Neuronal stem cell (in vitro differentiated cells): ENCODE measurements around the gene NTHL1.

Experiments used
- DNase-seq: peaks from one replicate; pipeline ENCODE4 v3.0.0-alpha.2; 2013; ENCODE audit warnings: low spot score
- H2AFZ ChIP-seq: one replicate; pipeline ENCODE4 v1.6.1; 2013; ENCODE audit warnings: mild to moderate bottlenecking, low read length, inconsistent platforms
- H2AK5ac ChIP-seq: 2 replicates; pipeline ENCODE4 v1.6.1; 2013; ENCODE audit warnings: low read depth, mild to moderate bottlenecking, inconsistent platforms, low read length, moderate library complexity, mixed read lengths
- H2BK120ac ChIP-seq: 2 replicates; pipeline ENCODE4 v1.6.1; 2013; ENCODE audit warnings: low read depth, mild to moderate bottlenecking, inconsistent platforms, low read length, moderate library complexity, mixed read lengths
- H2BK12ac ChIP-seq: one replicate; pipeline ENCODE4 v1.6.1; 2013; ENCODE audit warnings: low read length, inconsistent platforms
- H2BK15ac ChIP-seq: 2 replicates; pipeline ENCODE4 v1.6.1; 2013; ENCODE audit warnings: mild to moderate bottlenecking, low read length, inconsistent platforms, mixed read lengths
- H2BK5ac ChIP-seq: one replicate; pipeline ENCODE4 v1.6.1; 2013; ENCODE audit warnings: inconsistent platforms, mild to moderate bottlenecking, low read length, moderate library complexity
- H3K14ac ChIP-seq: one replicate; pipeline ENCODE4 v1.6.1; 2013; ENCODE audit warnings: low read length, inconsistent platforms
- H3K18ac ChIP-seq: 2 replicates; pipeline ENCODE4 v1.6.1; 2013; ENCODE audit warnings: low read length, inconsistent platforms
- H3K23ac ChIP-seq: 2 replicates; pipeline ENCODE4 v1.6.1; 2013; ENCODE audit warnings: low read depth, mild to moderate bottlenecking, mixed read lengths, low read length, inconsistent platforms; ENCODE audit not compliant: poor library complexity
- H3K27ac ChIP-seq: replicated peaks from 3 replicates; pipeline ENCODE4 v1.5.1; 2013; ENCODE audit warnings: low read length, inconsistent platforms
- H3K27me3 ChIP-seq, 3 experiments: 2 replicates each; pipeline ENCODE4 v1.6.1; 2013; ENCODE audit warnings: low read length in 3 of 3, mild to moderate bottlenecking in 2 of 3, inconsistent platforms in 1 of 3, low read depth in 1 of 3, mixed read lengths in 1 of 3, moderate library complexity in 1 of 3; ENCODE audit not compliant: control insufficient read depth in 3 of 3, insufficient read depth in 3 of 3
- H3K36me3 ChIP-seq, 2 donors: replicated peaks in 1 of 2; 2 replicates each; pipeline ENCODE4 v1.6.1; 2013; ENCODE audit warnings: low read length in 2 of 2; ENCODE audit not compliant: control insufficient read depth in 2 of 2, insufficient read depth in 2 of 2
- H3K4ac ChIP-seq: 2 replicates; pipeline ENCODE4 v1.6.1; 2013; ENCODE audit warnings: inconsistent platforms, mild to moderate bottlenecking, low read length, moderate library complexity
- H3K4me1 ChIP-seq, 2 donors: 1 replicate in 1 of 2; 2 replicates in 1 of 2; pipeline ENCODE4 v1.6.1; 2013; ENCODE audit warnings: low read length in 2 of 2, low read depth in 1 of 2; ENCODE audit not compliant: control insufficient read depth in 2 of 2, insufficient read depth in 1 of 2
- H3K4me2 ChIP-seq: one replicate; pipeline ENCODE4 v1.6.1; 2013; ENCODE audit warnings: mild to moderate bottlenecking, low read length, inconsistent platforms; ENCODE audit not compliant: insufficient read depth, poor library complexity, severe bottlenecking
- H3K4me3 ChIP-seq, 2 donors: 2 replicates each; pipeline ENCODE4 v1.5.1; 2013; ENCODE audit warnings: low read length in 2 of 2, mild to moderate bottlenecking in 2 of 2, inconsistent platforms in 1 of 2, moderate library complexity in 1 of 2
- H3K79me1 ChIP-seq: one replicate; pipeline ENCODE4 v1.6.1; 2013; ENCODE audit warnings: low read depth, mild to moderate bottlenecking, inconsistent platforms, low read length, moderate library complexity
- H3K9ac ChIP-seq: one replicate; pipeline ENCODE4 v1.6.1; 2013; ENCODE audit warnings: mild to moderate bottlenecking, low read depth, low read length, inconsistent platforms; ENCODE audit not compliant: poor library complexity
- H3K9me3 ChIP-seq, 2 donors: replicated peaks in 1 of 2; 2 replicates each; pipeline versions ENCODE3 to v1.6.1; 2013; ENCODE audit warnings: low read length in 2 of 2, mild to moderate bottlenecking in 2 of 2, inconsistent platforms in 1 of 2, low read depth in 1 of 2, mixed read lengths in 1 of 2, moderate library complexity in 1 of 2; ENCODE audit not compliant: control insufficient read depth in 2 of 2, insufficient read depth in 1 of 2
- H4K8ac ChIP-seq: one replicate; pipeline ENCODE4 v1.6.1; 2013; ENCODE audit warnings: low read depth, mild to moderate bottlenecking, inconsistent platforms, low read length, moderate library complexity
- H4K91ac ChIP-seq: one replicate; pipeline ENCODE4 v1.6.1; 2013; ENCODE audit warnings: low read length, low read depth, mild to moderate bottlenecking, inconsistent platforms; ENCODE audit not compliant: poor library complexity
- WGBS, 2 donors: extraction: QIAGEN DNeasy Blood & Tissue Kit; methylation state at CpG; one replicate each; pipeline ENCODE4 v1.1.7; 2013; ENCODE audit warnings: missing lambda C conversion rate in 2 of 2, mixed read lengths in 1 of 2; ENCODE audit not compliant: insufficient read length in 2 of 2, insufficient replicate concordance in 1 of 2; ENCODE audit errors: extremely low coverage in 2 of 2; 5-methylcytosine and 5-hydroxymethylcytosine counted together

NTHL1 gene

DNA sequence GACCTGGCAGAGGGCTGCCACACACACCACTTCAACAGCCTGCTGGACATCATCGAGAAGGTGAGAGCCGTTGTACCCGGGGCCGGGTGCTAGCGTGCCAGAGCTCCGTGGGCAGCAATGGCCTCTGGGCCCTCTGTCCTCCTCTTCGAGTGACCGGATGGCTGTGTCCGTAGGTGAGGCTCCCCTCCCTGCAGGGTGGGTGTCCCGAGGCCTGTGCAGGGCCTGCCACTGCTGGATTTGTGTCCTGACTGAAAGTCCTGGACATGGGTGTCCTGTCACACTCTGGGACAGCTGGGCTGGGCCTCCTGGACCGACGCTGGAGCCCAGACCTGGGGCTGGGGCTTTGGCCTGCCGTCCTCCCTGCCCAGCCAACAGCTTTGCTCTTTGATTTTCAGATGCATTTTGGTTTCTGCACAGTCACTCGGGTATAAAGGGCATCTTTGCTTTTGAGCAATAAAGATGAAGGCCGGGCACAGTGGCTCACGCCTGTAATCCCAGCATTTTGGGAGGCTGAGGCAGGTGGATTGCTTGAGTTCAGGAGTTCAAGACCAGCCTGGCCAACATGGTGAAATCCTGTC is 16.8 kb upstream of the NTHL1 start:
- Histone ChIP-seq H3K27me3 (no peaks in the 10 kb centered on the region), H2BK120ac (no peak overlapping the region), H3K4me3 (no peak overlapping the region), H3K9me3 (peaks cover 0 to 5% of the 10 kb centered on the region in 2 donors), H3K18ac (no peak overlapping the region), H3K14ac (no peak overlapping the region), H2BK12ac (no peak overlapping the region), H2BK5ac (peak overlapping the region; percentile 10), H2BK15ac (no peak overlapping the region), H4K91ac (no peak overlapping the region), H3K4me2 (no peak overlapping the region), H2AK5ac (no peak overlapping the region), H3K9ac (no peak overlapping the region), H3K23ac (no peak overlapping the region), H3K27ac (no peak overlapping the region), H3K36me3 (peaks cover 28 to 74% of the 10 kb centered on the region in 2 donors), H3K4me1 (peaks cover 0 to 2% of the 10 kb centered on the region in 2 donors), H2AFZ (no peak overlapping the region), H4K8ac (peak overlapping the region; percentile 6), H3K79me1 (no peaks in the 10 kb centered on the region), H3K4ac (no peak overlapping the region)
- no peak for DNase-seq
- no CpG with 5 or more reads among the region's 16 CpGs for WGBS, 2 donors

DNA sequence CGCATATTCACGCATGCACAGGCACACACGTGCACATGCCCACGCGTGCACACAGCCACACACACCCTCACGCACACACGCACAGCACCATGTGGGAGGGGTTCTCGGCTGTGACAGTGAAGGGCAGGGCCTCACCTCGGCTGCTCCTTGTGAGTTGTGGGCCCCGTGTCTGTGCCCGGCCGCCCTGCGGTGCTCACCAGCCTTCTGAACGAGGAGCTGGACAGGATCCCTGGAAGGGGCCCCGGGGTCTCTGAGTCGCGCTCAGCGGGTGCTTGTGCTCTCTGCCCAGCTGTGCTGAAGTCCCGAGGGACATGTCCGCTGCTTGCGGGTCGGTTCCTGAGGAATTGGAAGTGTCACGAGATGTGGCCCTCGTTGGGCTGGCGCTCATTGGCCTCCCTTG is 16.2 kb upstream of the NTHL1 start:
- Histone ChIP-seq H3K4me2 (no peak overlapping the region), H3K36me3 (peaks cover 28 to 72% of the 10 kb centered on the region in 2 donors), H3K27me3 (no peaks in the 10 kb centered on the region), H2BK12ac (peak overlapping the region; percentile 73), H3K9ac (peak overlapping the region; percentile 60), H3K4me1 (peaks cover 0 to 2% of the 10 kb centered on the region in 2 donors), H4K91ac (no peak overlapping the region), H2BK15ac (no peak overlapping the region), H3K4ac (no peak overlapping the region), H2BK120ac (peak overlapping the region; percentile 8), H3K79me1 (no peaks in the 10 kb centered on the region), H3K18ac (no peak overlapping the region), H3K14ac (no peak overlapping the region), H3K4me3 (no peak overlapping the region), H4K8ac (peak overlapping the region; percentile 6), H3K27ac (no peak overlapping the region), H3K23ac (peak overlapping the region; percentile 89), H3K9me3 (peaks cover 0 to 5% of the 10 kb centered on the region in 2 donors), H2AK5ac (peak overlapping the region; percentile 28), H2AFZ (no peak overlapping the region), H2BK5ac (peak overlapping the region; percentile 10)
- no CpG with 5 or more reads among the region's 25 CpGs for WGBS, 2 donors
- DNase-seq, result no peak

DNA sequence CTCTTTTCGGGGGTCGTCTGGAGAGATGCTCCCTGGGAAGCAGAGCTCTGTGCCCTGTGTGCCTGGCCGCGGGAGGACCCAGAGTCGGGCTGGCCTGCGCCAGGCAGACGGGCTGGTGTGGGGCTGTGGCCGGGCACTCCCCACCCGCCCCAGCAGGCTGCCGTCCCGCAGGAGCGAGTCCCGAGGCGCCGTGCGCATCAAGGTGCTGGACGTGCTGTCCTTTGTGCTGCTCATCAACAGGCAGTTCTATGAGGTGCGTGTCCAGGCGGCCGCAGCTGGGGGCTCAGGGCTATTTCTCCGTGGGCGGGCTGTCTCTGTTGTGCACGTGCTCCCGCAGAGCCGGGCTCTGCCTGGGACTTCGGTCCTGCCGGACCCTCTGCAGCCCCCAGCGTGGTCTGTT is 15.2 kb upstream of the NTHL1 start:
- no peak overlapping the region for H3K9ac ChIP-seq
- H3K4me3 ChIP-seq, result no peak overlapping the region
- H2BK5ac ChIP-seq, result no peak overlapping the region
- H3K27ac ChIP-seq, result no peak overlapping the region
- no peak overlapping the region for H2BK12ac ChIP-seq
- no CpG with 5 or more reads among the region's 28 CpGs for WGBS, 2 donors
- H3K18ac ChIP-seq, result no peak overlapping the region
- peaks cover 0 to 12% of the 10 kb centered on the region in 2 donors for H3K4me1 ChIP-seq
- H3K14ac ChIP-seq, result no peak overlapping the region
- H3K79me1 ChIP-seq, result no peaks in the 10 kb centered on the region
- H3K23ac ChIP-seq, result no peak overlapping the region
- no peak overlapping the region for H2BK15ac ChIP-seq
- H3K4ac ChIP-seq, result no peak overlapping the region
- DNase-seq, result no peak
- H3K9me3 ChIP-seq, result peaks cover 0 to 5% of the 10 kb centered on the region in 2 donors
- H4K8ac ChIP-seq, result no peak overlapping the region
- no peak overlapping the region for H2AFZ ChIP-seq
- H3K36me3 ChIP-seq, result peaks cover 24 to 71% of the 10 kb centered on the region in 2 donors
- no peak overlapping the region for H4K91ac ChIP-seq
- H2BK120ac ChIP-seq, result no peak overlapping the region
- no peaks in the 10 kb centered on the region for H3K27me3 ChIP-seq
- no peak overlapping the region for H3K4me2 ChIP-seq
- H2AK5ac ChIP-seq, result no peak overlapping the region

DNA sequence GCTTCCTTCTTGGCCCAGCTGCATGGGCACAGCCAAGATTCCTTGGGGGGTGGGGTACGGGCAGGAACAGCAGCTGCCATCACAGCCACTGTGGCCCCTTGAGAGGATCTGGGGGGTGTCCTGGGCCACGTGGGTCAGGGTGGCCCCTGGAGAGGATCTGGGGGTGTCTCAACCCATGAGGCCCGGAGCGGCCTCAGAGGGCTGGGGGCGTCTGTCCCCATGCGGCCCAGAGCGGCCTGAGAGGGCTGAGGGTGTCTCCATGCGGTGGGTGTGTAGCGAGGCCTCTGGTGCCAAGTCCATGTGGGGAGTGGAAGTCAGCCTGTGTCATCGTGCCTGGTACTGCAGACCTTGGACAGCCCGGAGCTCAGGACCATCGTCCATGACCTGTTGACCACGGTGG is 13.9 kb upstream of the NTHL1 start:
- Histone ChIP-seq H3K4me2 (no peak overlapping the region), H3K23ac (no peak overlapping the region), H2BK15ac (no peak overlapping the region), H3K79me1 (no peaks in the 10 kb centered on the region), H3K27me3 (no peaks in the 10 kb centered on the region), H2BK120ac (no peak overlapping the region), H3K27ac (no peak overlapping the region), H3K9me3 (peaks cover 0 to 5% of the 10 kb centered on the region in 2 donors), H4K8ac (no peak overlapping the region), H2AFZ (no peak overlapping the region), H2BK5ac (peak overlapping the region; percentile 24), H3K4ac (no peak overlapping the region), H3K36me3 (peaks cover 29 to 69% of the 10 kb centered on the region in 2 donors), H3K9ac (no peak overlapping the region), H3K14ac (peak overlapping the region; percentile 47), H2BK12ac (no peak overlapping the region), H3K4me3 (no peak overlapping the region), H3K4me1 (peaks cover 0 to 13% of the 10 kb centered on the region in 2 donors), H2AK5ac (peak overlapping the region; percentile 84), H4K91ac (no peak overlapping the region), H3K18ac (no peak overlapping the region)
- WGBS, 2 donors, result no CpG with 5 or more reads among the region's 13 CpGs
- no peak for DNase-seq
